HepG2 (cell line): ENCODE data around the gene CABLES2. TPM values are rescaled to one million over a fixed set of nuclear protein-coding genes. Genes with fewer than 3 reads are reported as not detected.

Experiments
- ATM ChIP-seq: fragments of 450-650 bp; IDR thresholded peaks from 2 replicates; pipeline ENCODE4 v1.7.1; 2017; ENCODE audit warnings: mild to moderate bottlenecking, borderline replicate concordance
- ELK4 ChIP-seq: sonication (generic); formaldehyde crosslinking; IDR thresholded peaks from 2 replicates; pipeline ENCODE4 v1.9.0; 2021; ENCODE audit warnings: missing genetic modification reagents, borderline replicate concordance
- EZH2 ChIP-seq: conservative IDR thresholded peaks from 2 replicates; pipeline ENCODE4 v1.6.1; 2012; ENCODE audit warnings: mild to moderate bottlenecking, low read depth, low read length, moderate library complexity
- FOXP4 ChIP-seq: sonication (generic); formaldehyde crosslinking; IDR thresholded peaks from 2 replicates; pipeline ENCODE4 v1.4.0; 2020; ENCODE audit warnings: missing genetic modification reagents
- GMEB1 ChIP-seq: sonication (generic); formaldehyde crosslinking; IDR thresholded peaks from 2 replicates; pipeline ENCODE4 v1.5.1; 2020; ENCODE audit warnings: missing genetic modification reagents, mild to moderate bottlenecking, borderline replicate concordance
- IRF2 ChIP-seq: IDR thresholded peaks from 2 replicates; pipeline ENCODE4 v1.6.1; 2018; ENCODE audit warnings: missing genetic modification reagents, missing compliant biosample characterization
- JUND ChIP-seq: sonication (generic); formaldehyde crosslinking; IDR thresholded peaks from 2 replicates; pipeline ENCODE4 v1.8.0; 2022; ENCODE audit warnings: mild to moderate bottlenecking, missing genetic modification reagents
- KLF16 ChIP-seq, 2 experiments: sonication (generic) in 1 of 2; formaldehyde crosslinking in 1 of 2; IDR thresholded peaks; 2 replicates each; pipeline versions ENCODE4 v1.6.1 to v1.8.0; 2016 to 2023; ENCODE audit warnings: missing genetic modification reagents in 2 of 2, missing compliant biosample characterization in 1 of 2
- MTF1 ChIP-seq: sonication (generic); formaldehyde crosslinking; IDR thresholded peaks from 2 replicates; pipeline ENCODE4 v1.5.0; 2020; ENCODE audit warnings: missing genetic modification reagents
- NFIB ChIP-seq: sonication (generic); formaldehyde crosslinking; IDR thresholded peaks from 2 replicates; pipeline ENCODE4 v1.9.0; 2021; ENCODE audit warnings: missing genetic modification reagents, mild to moderate bottlenecking, borderline replicate concordance
- NR2F1 ChIP-seq, 2 experiments: fragments of 450-650 bp in 1 of 2; formaldehyde crosslinking in 1 of 2; IDR thresholded peaks; 2 replicates each; pipeline versions ENCODE4 v1.5.0 to v1.6.1; 2016 to 2020; ENCODE audit warnings: mild to moderate bottlenecking in 1 of 2, missing compliant biosample characterization in 1 of 2, missing genetic modification reagents in 1 of 2, moderate library complexity in 1 of 2
- PLSCR1 ChIP-seq: sonication (generic); formaldehyde crosslinking; IDR thresholded peaks from 2 replicates; pipeline ENCODE4 v1.5.0; 2020; ENCODE audit warnings: missing genetic modification reagents, mild to moderate bottlenecking, borderline replicate concordance
- RFX5 ChIP-seq: IDR thresholded peaks from 2 replicates; pipeline ENCODE4 v1.6.1; 2011; ENCODE audit warnings: low read depth, low read length, improper control_type of control experiment
- TEAD3 ChIP-seq: optimal IDR thresholded peaks from 2 replicates; pipeline ENCODE3; 2016; ENCODE audit warnings: borderline replicate concordance
- ZBTB42 ChIP-seq: sonication (generic); formaldehyde crosslinking; IDR thresholded peaks from 2 replicates; pipeline ENCODE4 v1.5.0; 2020; ENCODE audit warnings: mild to moderate bottlenecking, missing genetic modification reagents
- ZHX1 ChIP-seq: sonication (generic); formaldehyde crosslinking; IDR thresholded peaks from 2 replicates; pipeline ENCODE4 v1.8.1; 2022; ENCODE audit warnings: low read depth, mild to moderate bottlenecking, missing genetic modification reagents
- ZNF282 ChIP-seq: fragments of 450-650 bp; IDR thresholded peaks from 2 replicates; pipeline ENCODE4 v1.6.1; 2018; ENCODE audit not compliant: partially characterized antibody
- ZNF572 ChIP-seq: sonication (generic); formaldehyde crosslinking; IDR thresholded peaks from 2 replicates; pipeline ENCODE4 v1.5.1; 2020; ENCODE audit warnings: mild to moderate bottlenecking, missing genetic modification reagents
- polyA plus RNA-seq, 8 experiments: library from polyadenylated mRNA; depleted of rRNA in 3 of 8; stranded (reverse) in 7 of 8; unstranded in 1 of 8; fragments of >200 nt; fragmentation: Illumina TruSeq in 4 of 8; extraction: Trizol in 4 of 8; gene quantifications; 2 replicates each; pipeline versions ENCODE4 v1.2.1 to v1.2.3, GENCODE V29; 2011 to 2016; ENCODE audit warnings: low read depth in 4 of 8, missing spikeins in 1 of 8, mixed read lengths in 1 of 8; ENCODE audit not compliant: insufficient read depth in 1 of 8
- total RNA-seq, 5 experiments: library from RNA; depleted of rRNA; stranded (reverse); fragments of >200 nt; fragmentation: Illumina TruSeq; extraction: Trizol; gene quantifications; 2 replicates each; pipeline ENCODE4 v1.2.3, GENCODE V29; 2016; ENCODE audit warnings: low read depth in 1 of 5

Gene CABLES2
- total and polyA plus RNA-seq, 2 of the 13 experiments (the other 11 are each of a cell fraction or from before 2014, with no cell fraction given), result 5.2 to 9.7 TPM

GRCh38 chr20:62386383-62387218 lies 20.5 kb downstream of the CABLES2 start, which contains the start of gene RPS21 (continued):
- TF ChIP-seq PLSCR1 (CRISPR knock-in tag), result no peak
- peak; percentile 88 for TF ChIP-seq ZHX1 (CRISPR knock-in tag)
- TF ChIP-seq ATM, result no peak
- peak; percentile 97 for TF ChIP-seq IRF2
- peak; percentile 73 for TF ChIP-seq TEAD3
- no peak for TF ChIP-seq ZNF282
- TF ChIP-seq KLF16 (CRISPR knock-in tag; IDR thresholded peaks at IDR 0.05), result peak in 1 of 2 experiments; percentile 89; a peak in 2 of 4 replicates
- TF ChIP-seq ELK4 (CRISPR knock-in tag), result no peak
- peak; percentile 96 for TF ChIP-seq GMEB1
- TF ChIP-seq ZBTB42 (CRISPR knock-in tag), result peak; percentile 61; the same call in 1 of the 2 replicates
- TF ChIP-seq NR2F1 (CRISPR knock-in tag; IDR thresholded peaks at IDR 0.05), result no peak; a peak in 1 of 4 replicates
- TF ChIP-seq JUND, result no peak
- TF ChIP-seq NFIB (CRISPR knock-in tag), result peak; percentile 93; the same call in 1 of the 2 replicates
- no peak for TF ChIP-seq MTF1
- peak; percentile 58; the same call in 1 of the 2 replicates for TF ChIP-seq FOXP4 (CRISPR knock-in tag)
- peak; percentile 57; the same call in 1 of the 2 replicates for TF ChIP-seq RFX5
- TF ChIP-seq ZNF572 (CRISPR knock-in tag), result peak; percentile 89
- no peak for TF ChIP-seq EZH2
